MV-4-11 (cell line): ENCODE results near the gene CDH3.

Source experiments
- DNase-seq: peaks from one replicate; lab custom pipeline; 2025; lab: John Stamatoyannopoulos, UW

The CDH3 gene

GRCh38 chr16:68644715-68645493 is at the start of gene CDH3:
Gene CDH3, plus strand, starts transcription at chr16:68645310. Its CDS starts 70 bp downstream, at chr16:68645380.
- peak; percentile 47 for DNase-seq

GRCh38 chr16:68596266-68596665 is 48.8 kb upstream of the CDH3 start:
- DNase-seq = no peak

- no peak for DNase-seq
Observed at GRCh38 chr16:68599586-68599985, 45.5 kb upstream of the CDH3 start.

- DNase-seq = no peak
Observed at GRCh38 chr16:68605746-68606145, 39.4 kb upstream of the CDH3 start.

GRCh38 chr16:68607443-68607842 is 37.7 kb upstream of the CDH3 start:
- DNase-seq = no peak

- DNase-seq = no peak
Observed at GRCh38 chr16:68608330-68608729, 36.8 kb upstream of the CDH3 start.

- no peak for DNase-seq
Observed at GRCh38 chr16:68612996-68613395, 32.1 kb upstream of the CDH3 start.

GRCh38 chr16:68617734-68618133 is 27.4 kb upstream of the CDH3 start:
- DNase-seq = no peak

- DNase-seq = no peak
Observed at GRCh38 chr16:68626557-68626956, 18.6 kb upstream of the CDH3 start.

GRCh38 chr16:68627951-68628425 is 17.1 kb upstream of the CDH3 start:
- DNase-seq = no peak

GRCh38 chr16:68629351-68629910 is 15.7 kb upstream of the CDH3 start:
- no peak for DNase-seq

- no peak for DNase-seq
Observed at GRCh38 chr16:68636064-68636560, 9.0 kb upstream of the CDH3 start.

GRCh38 chr16:68636818-68637217 is 8.3 kb upstream of the CDH3 start:
- DNase-seq = no peak

GRCh38 chr16:68640972-68641371 is 4.1 kb upstream of the CDH3 start:
- no peak for DNase-seq

GRCh38 chr16:68642047-68642435 is 3.1 kb upstream of the CDH3 start:
- DNase-seq = no peak

- no peak for DNase-seq
Observed at GRCh38 chr16:68642436-68643101, 2.5 kb upstream of the CDH3 start.

GRCh38 chr16:68643227-68643626 is 1.9 kb upstream of the CDH3 start:
- no peak for DNase-seq

- DNase-seq = no peak
Observed at GRCh38 chr16:68643847-68644246, 1.3 kb upstream of the CDH3 start.

- DNase-seq = no peak
Observed at GRCh38 chr16:68644296-68644695, 814 bp upstream of the CDH3 start.

GRCh38 chr16:68645494-68646388 is 631 bp downstream of the CDH3 start:
- DNase-seq = no peak

GRCh38 chr16:68646953-68647659 is 2.0 kb downstream of the CDH3 start:
- no peak for DNase-seq
